Inferior parietal cortex (tissue), 1 donor: Measurements from ENCODE around the gene CLDN9.
"Not testable (repeated sequence)": the region's sequence is repeated elsewhere in the genome, so short reads cannot be mapped to it uniquely, and the experiment has no call there.

Experiments
- DNase-seq: peaks from one replicate; pipeline ENCODE4 v3.0.0-alpha.2; 2016; ENCODE audit errors: extremely low spot score

CLDN9 gene

DNA sequence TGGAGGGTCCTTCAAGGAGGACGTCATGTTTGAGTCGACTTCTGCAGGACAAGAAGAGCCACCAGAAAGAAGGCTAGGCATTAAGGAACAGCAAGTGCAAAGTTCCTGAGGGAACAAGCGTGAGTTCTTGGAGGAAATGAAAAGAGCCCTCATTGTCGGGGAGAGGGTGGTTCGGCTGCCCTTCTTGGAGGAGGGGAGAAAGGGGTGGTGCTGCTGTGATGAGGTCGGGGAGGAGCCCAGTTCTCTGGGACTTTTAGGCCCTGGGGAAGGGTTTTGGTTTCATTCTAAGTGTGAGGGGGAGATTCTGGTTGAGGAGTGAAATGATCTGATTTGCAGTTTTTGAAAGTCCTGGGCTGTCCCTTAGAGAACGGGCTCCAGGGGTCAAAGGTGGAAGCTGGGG, 19.9 kb downstream of the CLDN9 start:
- no peak for DNase-seq

DNA sequence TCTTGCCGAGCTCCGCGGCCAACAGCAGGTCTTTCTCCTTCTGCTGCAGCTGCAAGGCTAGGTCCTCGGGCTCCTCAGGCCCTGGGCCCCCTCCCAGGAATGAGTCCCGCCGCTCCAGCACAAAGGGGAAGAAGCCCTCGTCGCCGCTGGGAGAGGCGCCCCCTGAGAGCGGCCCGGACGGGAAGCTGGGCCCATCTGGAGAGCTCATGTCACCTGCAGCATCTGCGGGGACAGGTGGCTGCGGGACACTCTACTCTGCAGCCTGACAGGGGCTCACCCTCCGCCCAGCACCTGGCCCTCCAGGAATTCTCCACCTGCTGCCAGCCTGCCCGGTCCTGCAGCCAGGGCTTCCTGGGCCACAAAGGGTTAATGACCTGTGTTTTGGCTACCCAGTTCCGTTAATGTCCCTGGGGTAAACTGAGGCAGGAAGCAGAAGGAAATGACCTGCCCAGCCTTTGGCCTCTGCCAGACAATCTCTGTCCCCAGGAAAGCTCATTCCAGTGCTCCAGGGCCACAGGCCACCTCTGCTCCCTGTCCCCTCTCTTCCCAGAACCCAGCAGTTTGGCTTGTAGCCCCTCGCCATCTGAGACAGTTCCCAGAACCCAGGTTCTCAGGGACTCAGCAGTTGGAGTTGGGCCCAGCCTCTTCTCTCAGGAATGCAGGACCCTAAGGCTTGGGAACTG, 22.7 kb downstream of the CLDN9 start:
- DNase-seq: no peak

DNA sequence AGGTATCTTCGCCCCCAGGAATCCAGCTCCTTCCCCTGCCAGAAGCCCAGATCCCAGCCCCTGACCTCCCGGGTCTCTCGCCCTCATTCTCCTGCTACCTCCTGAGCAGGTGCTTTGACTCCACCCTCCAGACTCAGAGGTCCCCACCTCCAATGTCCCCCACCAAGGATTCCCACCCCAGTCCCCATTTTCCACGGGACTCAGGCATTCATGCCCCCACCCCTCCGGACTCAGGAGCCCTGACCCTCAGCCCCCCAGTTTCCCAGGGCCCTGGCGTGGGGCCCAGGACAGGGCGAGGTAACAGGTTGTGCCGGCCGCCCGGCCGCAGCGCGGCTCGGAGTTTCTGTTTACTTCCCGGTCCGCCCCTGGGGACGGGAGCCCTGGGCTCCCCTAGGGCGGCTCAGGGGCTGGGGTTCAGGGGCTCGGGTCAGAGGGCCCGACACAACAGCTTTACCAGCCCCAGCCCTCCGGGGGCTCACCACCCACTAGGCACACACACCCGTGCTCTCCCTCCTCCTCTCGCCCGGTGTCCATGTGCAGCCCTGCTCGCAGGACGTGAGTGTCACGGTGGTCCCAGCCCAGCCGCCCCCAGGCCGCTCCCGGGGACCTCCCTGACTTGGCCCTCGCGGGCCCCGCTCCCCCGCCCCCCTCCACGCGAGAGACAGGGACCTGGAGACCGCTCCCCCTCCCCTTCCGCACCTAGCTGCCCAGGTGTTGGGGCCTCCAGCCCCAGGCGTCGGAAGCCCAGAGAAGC, 23.4 kb downstream of the CLDN9 start:
- DNase-seq: no peak

DNA sequence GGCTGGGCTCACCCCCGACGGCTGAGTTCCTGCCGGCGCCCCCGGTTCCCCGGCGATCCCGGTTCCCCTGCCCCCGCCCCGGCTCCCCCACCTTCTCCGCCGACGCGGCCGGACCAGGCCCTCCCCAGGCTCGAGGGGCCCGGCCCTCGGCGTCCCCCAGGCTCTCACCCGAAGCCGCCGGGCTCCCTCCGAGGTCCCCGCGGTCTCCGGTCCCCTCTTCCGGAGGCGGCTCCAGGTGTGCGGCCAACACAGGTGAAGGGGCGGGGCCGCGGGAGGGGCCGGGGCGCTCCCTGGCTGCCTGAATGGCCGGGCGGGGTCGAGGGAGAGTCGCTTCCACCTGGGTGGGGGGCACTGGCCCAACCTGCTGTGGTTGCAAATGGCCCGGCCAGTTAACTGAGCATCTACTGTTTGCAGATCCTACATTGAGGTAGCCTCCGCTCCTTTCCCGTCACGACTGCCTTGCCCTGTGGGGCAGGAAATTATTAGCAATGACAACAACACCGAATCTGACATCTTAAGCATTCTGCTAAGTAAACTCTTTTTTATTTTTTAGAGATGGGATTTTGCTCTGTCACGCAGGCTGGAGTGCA, 24.1 kb downstream of the CLDN9 start, which contains the start of gene BICDL2:
Gene BICDL2, minus strand, starts transcription at position 219 of the 590 bp plus-strand sequence. CDS start 1,448 bp downstream, outside the sequence.
- DNase-seq: no peak

DNA sequence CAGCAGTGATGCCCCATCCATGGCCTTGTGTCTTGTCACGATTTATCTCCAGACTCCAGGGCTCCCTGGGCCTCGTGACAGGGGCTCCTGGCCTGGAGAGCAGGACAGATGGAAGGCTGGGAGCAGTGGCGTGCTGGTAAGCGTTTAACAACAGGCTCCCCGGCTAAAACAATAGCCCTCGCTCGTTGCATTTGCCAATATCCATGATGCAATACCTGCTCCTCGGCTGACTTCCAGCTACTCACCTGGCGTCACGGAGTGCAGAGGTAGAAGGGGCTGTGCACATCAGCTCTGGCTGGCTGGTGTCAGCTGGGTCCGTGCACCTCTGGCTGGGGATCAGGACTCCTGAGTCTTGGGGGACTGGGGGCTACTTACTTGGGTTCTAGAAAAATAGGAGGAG, 25.5 kb downstream of the CLDN9 start:
- DNase-seq: no peak

DNA sequence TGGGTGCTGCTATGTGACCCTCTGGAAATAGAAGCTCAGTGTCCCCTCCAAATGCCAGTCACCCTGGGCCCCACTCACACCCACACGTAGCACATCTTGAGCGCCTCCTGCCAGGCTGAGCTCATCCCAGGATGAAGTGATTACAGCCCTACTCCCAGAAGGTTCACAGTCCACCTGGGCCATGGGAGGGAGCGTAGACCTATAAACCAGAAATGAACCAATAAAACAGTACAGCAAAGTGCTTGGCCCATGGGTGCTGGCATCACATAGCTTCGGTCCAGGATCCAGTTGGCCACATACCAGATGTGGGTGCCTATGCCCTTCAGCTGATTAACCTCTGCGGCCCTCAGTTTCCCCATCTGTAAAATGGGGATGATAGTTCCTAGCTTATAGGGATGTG, 26.2 kb downstream of the CLDN9 start:
- DNase-seq: no peak

DNA sequence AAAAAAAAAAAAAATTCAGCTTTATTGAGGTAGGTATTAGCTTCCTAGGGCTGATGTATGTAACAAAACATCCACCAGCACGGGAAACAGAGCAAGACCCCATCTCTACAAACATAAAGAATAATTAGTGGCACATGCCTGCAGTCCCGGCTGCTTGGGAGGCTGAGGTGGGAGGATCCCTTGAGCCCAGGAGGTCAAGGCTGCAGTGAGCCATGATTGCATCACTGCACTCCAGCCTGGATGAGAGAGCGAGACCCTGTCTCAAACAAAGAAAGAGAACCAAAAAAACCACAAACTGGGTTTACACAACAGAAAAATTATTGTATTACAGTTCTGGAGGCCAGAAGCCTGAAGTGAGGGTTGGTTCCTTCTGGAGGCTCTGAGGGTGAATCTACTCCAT, 29.7 kb downstream of the CLDN9 start:
- no peak for DNase-seq

DNA sequence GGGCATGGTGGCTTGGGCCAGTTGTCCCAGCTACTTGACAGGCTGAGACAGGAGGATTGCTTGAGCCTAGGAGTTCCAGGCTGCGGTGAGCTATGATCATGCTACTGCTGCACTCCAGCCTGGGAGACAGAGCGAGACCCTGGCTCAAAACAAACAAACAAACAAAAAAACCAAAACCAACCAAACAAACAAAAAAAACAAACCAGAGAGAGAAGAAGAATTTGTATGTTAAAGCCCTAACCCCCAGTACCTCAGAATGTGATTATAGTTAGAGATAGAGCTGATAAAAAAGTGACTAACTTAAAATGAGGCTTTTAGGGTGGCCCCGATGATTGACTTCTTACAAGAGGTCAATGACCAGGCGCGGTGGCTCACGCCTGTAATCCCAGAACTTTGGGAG, 32.0 kb downstream of the CLDN9 start:
- DNase-seq: no peak

DNA sequence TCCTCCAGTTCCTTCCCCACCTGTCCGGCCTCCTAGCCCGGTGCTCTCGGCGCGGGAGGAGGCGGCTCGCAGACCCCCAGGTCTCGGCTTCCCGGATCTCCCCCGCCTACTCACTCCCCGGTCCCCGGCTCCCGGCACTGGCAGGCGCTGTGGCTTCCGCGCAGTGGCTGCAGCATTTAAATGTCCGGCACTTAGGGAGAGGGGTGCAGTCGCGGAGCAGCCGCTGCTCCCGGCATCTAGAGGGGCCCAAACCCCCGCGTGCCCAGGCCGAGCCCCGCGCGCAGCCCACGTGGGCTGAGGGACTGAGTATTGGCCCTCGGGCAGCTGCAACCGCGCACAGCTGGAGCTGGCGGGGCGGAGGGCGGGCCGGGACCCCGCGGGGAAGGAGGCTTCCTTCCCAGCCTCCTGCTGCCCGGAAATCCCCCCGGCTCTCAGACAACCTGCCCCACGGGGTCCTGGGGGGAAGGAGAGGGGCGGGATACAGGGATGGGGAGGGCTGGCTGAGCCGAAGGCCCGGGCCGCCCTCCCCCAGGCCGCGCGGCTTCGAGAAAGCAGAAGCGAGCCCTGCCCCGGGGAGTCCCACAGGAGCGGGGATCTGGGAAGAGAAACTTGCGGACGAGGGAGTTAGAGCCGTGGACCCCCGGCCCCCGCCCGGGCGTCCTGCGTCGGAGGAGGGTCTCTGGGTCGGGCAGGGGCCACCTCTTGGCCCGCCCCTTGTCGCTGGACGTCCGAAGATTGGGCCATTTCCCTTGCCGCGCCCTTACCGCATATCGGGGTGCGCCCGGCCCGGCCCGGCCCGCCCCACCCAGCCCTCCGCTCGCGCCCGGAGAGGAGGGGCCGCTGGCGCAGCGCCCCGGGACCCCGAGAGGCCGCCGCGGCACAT, 33.3 kb downstream of the CLDN9 start, which contains the start of gene MMP25:
Gene MMP25, plus strand, starts transcription at position 804 of the 883 bp plus-strand sequence. CDS start 357 bp downstream, outside the sequence.
- DNase-seq: no peak

DNA sequence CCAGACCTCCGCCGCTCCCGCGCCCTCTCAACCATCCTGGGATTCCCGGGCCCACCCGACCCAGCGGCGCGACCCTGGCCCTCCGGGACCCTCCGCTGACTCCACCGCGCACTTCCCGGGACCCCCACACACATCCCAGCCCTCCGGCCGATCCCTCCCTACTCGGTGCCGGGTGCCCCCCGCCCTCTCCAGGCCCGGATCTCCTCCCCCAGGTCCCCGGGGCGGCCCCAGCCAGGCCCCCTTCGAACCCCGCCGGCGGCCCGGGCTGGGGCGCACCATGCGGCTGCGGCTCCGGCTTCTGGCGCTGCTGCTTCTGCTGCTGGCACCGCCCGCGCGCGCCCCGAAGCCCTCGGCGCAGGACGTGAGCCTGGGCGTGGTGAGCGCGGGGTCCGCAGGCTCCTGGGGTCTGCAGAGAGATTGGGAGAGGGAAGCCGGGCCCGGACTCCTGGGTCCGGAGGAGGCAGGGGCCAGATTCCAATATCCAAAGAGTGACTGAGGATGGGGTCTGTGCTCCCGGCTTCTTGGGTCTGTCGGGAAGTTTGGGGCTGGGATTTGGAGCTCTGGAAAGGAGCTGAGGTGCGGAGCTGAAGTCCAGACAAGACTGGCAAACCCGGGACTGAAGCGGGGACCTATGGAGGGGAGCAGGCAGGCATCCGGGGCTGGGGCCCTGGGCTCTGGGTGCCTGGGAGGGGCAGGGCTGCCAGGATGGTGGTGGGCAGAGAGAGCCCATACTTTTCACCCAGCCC, 34.1 kb downstream of the CLDN9 start:
- no peak for DNase-seq

DNA sequence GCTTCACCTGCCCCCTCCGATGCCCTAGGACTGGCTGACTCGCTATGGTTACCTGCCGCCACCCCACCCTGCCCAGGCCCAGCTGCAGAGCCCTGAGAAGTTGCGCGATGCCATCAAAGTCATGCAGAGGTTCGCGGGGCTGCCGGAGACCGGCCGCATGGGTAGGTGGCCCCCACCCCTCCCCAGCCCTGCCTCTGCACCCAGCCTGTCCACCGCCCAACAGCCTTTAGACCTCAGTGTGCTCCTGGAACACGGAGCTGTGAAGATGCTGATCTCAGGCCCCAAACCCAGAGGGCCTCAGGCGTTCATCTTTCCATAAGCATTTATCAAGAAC, 34.6 kb downstream of the CLDN9 start:
- no peak for DNase-seq

DNA sequence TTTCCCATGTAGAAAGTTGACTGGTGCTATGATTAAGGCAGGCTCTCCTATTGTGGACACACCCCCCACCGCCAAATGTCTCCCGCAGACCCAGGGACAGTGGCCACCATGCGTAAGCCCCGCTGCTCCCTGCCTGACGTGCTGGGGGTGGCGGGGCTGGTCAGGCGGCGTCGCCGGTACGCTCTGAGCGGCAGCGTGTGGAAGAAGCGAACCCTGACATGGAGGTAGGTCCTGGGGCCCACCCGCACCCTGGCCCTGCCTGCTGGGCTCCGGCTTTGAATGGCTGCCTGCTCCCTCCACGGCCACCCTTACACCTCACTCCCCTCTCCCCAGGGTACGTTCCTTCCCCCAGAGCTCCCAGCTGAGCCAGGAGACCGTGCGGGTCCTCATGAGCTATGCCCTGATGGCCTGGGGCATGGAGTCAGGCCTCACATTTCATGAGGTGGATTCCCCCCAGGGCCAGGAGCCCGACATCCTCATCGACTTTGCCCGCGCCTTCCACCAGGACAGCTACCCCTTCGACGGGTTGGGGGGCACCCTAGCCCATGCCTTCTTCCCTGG, 37.3 kb downstream of the CLDN9 start:
- no peak for DNase-seq

DNA sequence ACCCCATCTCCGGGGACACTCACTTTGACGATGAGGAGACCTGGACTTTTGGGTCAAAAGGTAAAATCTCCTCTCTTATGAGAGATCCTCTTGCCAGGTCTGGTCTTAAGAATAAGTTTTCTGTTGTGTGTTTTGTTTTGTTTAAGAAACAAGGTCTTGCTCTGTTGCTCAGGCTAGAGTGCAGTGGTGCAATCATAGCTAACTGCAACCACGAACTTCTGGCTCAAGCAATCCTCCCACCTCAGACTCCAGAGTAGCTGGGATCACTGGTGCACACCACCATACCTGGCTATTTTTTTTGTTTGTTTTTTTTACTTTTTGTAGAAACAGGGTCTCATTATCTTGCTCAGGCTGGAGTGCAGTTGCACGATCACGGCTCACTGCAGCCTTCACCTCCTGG, 37.8 kb downstream of the CLDN9 start:
- no peak for DNase-seq

DNA sequence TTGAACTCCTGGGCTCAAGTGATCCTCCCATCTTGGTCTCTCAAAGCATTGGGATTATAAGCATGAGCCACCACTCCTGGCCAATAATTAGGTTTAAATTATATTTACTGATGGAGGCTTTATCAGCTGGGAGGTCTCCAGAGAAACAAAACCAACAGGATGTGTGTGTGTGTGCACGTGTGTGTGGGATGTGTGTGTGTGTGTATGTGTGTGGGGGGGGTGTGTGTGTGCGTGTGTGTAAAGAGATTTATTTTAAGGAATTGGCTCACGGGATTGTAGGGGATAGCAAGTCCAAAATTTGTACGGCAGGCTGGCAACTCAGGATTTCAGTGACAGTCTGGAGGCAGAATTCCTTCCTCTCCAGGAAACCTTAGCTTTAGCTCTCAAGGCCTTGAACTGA, 38.3 kb downstream of the CLDN9 start:
- no peak for DNase-seq

DNA sequence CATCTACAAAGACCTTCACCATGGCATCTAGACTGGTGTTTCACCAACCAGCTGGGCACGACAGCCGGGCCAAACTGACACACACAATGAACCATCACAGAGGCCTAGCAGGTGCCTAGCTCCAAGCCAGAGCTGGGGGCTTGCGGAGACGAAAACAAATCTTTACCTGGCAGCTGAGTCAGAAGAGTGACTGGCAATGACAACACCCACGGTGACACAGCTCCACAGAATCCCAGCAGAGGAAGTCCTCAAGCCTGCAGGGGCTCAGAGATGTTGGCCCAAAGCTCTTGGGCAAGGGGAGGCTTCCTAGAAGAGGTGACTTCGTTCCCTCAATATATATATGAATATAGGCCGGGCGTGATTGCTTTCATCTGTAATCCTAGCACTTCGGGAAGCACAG, 38.8 kb downstream of the CLDN9 start:
- DNase-seq: no peak

DNA sequence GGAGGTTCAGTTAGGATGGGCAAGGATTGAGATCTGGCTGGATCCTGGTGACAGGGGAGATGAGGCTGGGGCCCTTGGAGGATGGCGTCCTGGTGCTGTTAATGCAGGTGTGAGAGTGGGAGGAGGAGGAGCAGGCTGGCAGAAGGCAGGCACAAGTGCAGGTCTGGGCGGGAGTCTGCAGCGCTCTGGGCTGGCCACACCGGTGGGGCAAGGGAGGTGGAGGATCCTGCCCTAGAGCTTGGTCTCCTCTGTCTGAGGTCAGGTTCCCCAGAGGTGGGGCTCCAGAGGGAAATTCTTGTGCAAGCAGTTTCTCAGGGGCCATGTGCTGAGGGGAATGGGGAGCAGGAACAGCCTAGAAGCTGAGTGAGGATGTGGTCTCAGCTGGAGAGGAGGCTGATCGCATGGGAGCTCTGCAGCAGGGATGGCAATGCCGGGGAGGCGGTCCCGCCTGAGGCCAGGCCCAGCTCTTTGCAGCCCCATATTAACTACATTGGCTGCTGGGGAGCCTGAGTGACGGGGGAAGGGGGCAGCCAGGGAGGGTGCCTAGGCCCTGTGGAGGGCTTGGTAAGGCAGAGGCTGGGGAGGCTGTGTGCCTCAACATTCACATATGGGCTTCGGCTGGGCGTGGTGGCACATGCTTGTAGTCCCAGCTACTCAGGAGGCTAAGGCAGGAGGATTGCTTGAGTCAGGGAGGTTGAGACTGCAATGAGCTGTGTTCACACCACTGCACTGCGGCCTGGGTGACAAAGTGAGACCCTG, 40.0 kb downstream of the CLDN9 start:
- not testable (repeated sequence) for DNase-seq

DNA sequence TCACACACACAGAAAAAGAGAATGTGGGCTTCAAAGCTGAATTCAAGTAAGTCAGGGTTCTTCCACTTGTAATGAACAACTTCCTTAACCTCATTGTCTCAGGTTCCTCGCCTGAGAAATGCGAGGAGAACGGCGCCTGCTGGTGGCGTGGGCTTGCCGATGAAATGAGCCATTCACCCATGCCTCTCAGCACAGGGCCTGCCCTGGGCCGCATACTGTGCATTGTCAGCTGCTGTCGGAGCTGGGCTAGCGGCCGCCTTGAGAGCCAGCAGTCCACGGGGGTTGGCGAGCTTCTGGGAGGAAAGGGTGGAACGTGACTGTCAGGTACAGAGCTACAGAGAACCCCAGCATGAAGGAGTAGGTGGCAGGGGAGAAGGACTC, 40.6 kb downstream of the CLDN9 start:
- not testable (repeated sequence) for DNase-seq

DNA sequence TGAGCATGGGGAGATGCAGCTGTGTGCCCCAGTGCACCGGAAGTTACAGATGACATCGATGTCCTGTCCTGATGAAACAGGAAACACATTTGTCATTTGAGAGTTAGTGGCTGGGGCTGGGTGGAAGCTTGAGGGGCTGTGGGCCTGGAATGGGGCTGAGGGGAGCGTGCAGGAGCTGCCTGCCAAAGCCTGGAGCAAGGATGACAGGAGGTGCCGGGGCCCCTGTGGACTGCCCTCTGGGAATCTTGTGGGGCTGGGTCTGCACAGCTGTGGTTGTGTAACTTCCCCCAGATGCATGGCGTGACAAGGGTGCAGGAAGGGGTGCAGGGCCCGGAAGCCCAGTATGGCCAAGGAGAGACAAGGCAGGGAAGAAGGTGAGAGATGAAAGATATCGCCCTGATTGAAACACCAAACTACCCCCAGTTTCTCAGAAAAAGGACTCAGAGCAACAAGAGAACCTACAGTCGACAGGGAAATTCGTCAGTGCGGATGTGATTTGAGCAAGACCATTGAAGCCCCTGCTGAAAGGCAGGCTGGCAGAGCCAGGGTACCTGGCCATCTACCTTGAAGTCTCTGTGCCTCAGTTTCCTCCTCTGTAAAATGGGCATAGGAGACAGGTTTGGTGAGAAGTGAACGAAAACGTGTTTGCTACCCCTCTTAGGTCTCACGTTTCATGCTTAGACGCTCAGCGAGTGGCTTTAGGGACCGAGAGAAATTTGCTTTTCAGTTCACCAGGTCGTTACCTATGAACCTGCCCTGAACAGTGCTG, 42.4 kb downstream of the CLDN9 start:
- no peak for DNase-seq

DNA sequence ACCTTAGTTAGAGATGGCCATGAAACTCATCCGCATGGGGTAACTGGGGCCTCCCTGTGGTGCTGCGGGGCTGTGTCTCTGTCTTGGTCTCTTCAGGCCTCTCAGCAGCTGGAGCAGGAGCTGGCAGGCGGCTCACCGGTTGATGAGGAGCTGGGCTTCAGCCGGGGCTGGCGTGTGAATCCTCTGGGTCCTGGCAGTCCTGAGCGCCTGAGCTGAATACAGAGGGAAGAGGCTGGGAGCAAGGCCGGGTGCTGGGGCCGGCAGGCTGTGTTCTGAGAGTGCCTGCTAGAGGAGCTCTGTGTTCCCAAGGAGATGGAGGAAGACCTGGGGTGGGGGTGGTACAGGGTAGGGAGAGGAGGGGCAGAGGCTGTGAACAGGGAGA, 43.0 kb downstream of the CLDN9 start:
- DNase-seq: not testable (repeated sequence)
